Cardiac muscle cell (in vitro differentiated cells and primary cell): ENCODE data around the gene ARMC9. TPM values are rescaled to one million over a fixed set of nuclear protein-coding genes. Genes with fewer than 3 reads are reported as not detected.

Experiments
- DNase-seq, 2 donors: peaks; one replicate each; pipeline versions ENCODE4 v3.0.0 to v3.0.0-alpha.2; 2010 to 2017; ENCODE audit warnings: low read depth in 1 of 2, low spot score in 1 of 2
- H3K27ac ChIP-seq: fragments of 200-600 bp; sonication (generic); 2 replicates; pipeline ENCODE4 v1.5.1; 2016
- H3K27me3 ChIP-seq: fragments of 200-600 bp; sonication (generic); 2 replicates; pipeline ENCODE4 v1.6.0; 2016; ENCODE audit warnings: control low read depth
- H3K36me3 ChIP-seq: fragments of 200-600 bp; sonication (generic); 2 replicates; pipeline ENCODE4 v1.5.1; 2016; ENCODE audit warnings: control low read depth
- H3K4me1 ChIP-seq: fragments of 200-600 bp; sonication (generic); 2 replicates; pipeline ENCODE4 v1.8.1; 2017; ENCODE audit warnings: low read depth, mild to moderate bottlenecking, mixed run types
- H3K4me3 ChIP-seq: fragments of 200-600 bp; sonication (generic); 2 replicates; pipeline ENCODE4 v1.5.1; 2016; ENCODE audit warnings: mild to moderate bottlenecking
- H3K9me3 ChIP-seq: fragments of 200-600 bp; sonication (generic); 2 replicates; pipeline ENCODE4 v1.5.1; 2017; ENCODE audit warnings: low read depth, mild to moderate bottlenecking, control low read depth
- CTCF ChIP-seq: IDR thresholded peaks from 2 replicates; pipeline ENCODE4 v1.5.1; 2012; ENCODE audit warnings: low read depth, mild to moderate bottlenecking, low read length
- polyA plus RNA-seq: library from polyadenylated mRNA; unstranded; fragments of >200 nt; fragmentation: Nextera tagmentation; extraction: Ambion mirVana; gene quantifications from 2 replicates; pipeline ENCODE4 v1.2.1, GENCODE V29; 2016
- total RNA-seq: library from RNA; depleted of rRNA; stranded (reverse); fragments of >200 nt; gene quantifications from 2 replicates; pipeline ENCODE4 v1.2.3, GENCODE V29; 2016

Gene ARMC9
- total and polyA plus RNA-seq, 2 experiments from 2014 or later: 27.4 to 30.0 TPM

GRCh38 chr2:231263118-231263831, 64.8 kb downstream of the ARMC9 start:
- H3K27ac ChIP-seq: no peak overlapping the region
- DNase-seq: no peak
- TF ChIP-seq CTCF: no peak
- H3K4me3 ChIP-seq: no peak overlapping the region
- no peaks in the 10 kb centered on the region for H3K27me3 ChIP-seq
- no peaks in the 10 kb centered on the region for H3K9me3 ChIP-seq
- H3K4me1 ChIP-seq: no peaks in the 10 kb centered on the region
- peaks cover 4% of the 10 kb centered on the region for H3K36me3 ChIP-seq

GRCh38 chr2:231270221-231271114, 72.0 kb downstream of the ARMC9 start:
- peaks cover 18% of the 10 kb centered on the region for H3K36me3 ChIP-seq
- no peak for TF ChIP-seq CTCF
- no peak for DNase-seq
- H3K4me3 ChIP-seq: no peak overlapping the region
- H3K9me3 ChIP-seq: no peaks in the 10 kb centered on the region
- H3K4me1 ChIP-seq: no peaks in the 10 kb centered on the region
- H3K27ac ChIP-seq: no peak overlapping the region
- no peaks in the 10 kb centered on the region for H3K27me3 ChIP-seq

- DNase-seq: no peak
- Histone ChIP-seq H3K36me3 (peaks cover 25% of the 10 kb centered on the region), H3K4me1 (no peaks in the 10 kb centered on the region), H3K27me3 (no peaks in the 10 kb centered on the region), H3K27ac (no peak overlapping the region), H3K9me3 (no peaks in the 10 kb centered on the region), H3K4me3 (no peak overlapping the region)
- TF ChIP-seq CTCF: no peak
Measured at GRCh38 chr2:231272991-231273390, 74.6 kb downstream of the ARMC9 start.

DNA sequence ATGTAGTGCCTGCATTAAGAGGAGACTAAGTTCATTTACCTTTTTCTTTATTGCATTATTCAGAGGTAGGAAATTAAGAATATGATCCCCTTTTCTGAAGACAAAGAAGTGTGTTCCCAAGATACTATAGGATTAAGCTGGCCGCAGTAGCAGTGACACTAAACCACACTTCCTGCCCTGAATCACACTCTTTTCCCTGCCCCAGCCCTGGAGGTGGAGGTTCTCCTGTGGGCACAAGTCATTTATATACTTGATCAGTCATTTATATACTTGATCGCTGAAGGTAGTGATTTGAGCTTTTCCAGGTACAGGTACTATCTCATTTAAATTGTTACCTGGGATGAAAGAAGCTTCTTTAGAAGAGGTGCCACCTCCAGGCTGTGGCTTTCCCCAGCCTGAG, 78.6 kb downstream of the ARMC9 start:
- no peak for DNase-seq
- Histone ChIP-seq H3K4me3 (no peak overlapping the region), H3K9me3 (no peaks in the 10 kb centered on the region), H3K27ac (no peak overlapping the region), H3K27me3 (no peaks in the 10 kb centered on the region), H3K36me3 (peaks cover 19% of the 10 kb centered on the region), H3K4me1 (no peaks in the 10 kb centered on the region)
- TF ChIP-seq CTCF: no peak

- TF ChIP-seq CTCF: no peak
- H3K4me3 ChIP-seq: no peak overlapping the region
- H3K4me1 ChIP-seq: no peaks in the 10 kb centered on the region
- no peak overlapping the region for H3K27ac ChIP-seq
- H3K9me3 ChIP-seq: no peaks in the 10 kb centered on the region
- H3K27me3 ChIP-seq: no peaks in the 10 kb centered on the region
- no peak for DNase-seq
- H3K36me3 ChIP-seq: peaks cover 21% of the 10 kb centered on the region
Measured at GRCh38 chr2:231277962-231278361, 79.5 kb downstream of the ARMC9 start.
